ENCODE measurements around the gene GNA12. TPM values are rescaled to one million over a fixed set of nuclear protein-coding genes. Genes with fewer than 3 reads are reported as not detected.

Gene GNA12
- total RNA-seq, 1 experiment from 2014 or later, result 36.2 TPM

DNA sequence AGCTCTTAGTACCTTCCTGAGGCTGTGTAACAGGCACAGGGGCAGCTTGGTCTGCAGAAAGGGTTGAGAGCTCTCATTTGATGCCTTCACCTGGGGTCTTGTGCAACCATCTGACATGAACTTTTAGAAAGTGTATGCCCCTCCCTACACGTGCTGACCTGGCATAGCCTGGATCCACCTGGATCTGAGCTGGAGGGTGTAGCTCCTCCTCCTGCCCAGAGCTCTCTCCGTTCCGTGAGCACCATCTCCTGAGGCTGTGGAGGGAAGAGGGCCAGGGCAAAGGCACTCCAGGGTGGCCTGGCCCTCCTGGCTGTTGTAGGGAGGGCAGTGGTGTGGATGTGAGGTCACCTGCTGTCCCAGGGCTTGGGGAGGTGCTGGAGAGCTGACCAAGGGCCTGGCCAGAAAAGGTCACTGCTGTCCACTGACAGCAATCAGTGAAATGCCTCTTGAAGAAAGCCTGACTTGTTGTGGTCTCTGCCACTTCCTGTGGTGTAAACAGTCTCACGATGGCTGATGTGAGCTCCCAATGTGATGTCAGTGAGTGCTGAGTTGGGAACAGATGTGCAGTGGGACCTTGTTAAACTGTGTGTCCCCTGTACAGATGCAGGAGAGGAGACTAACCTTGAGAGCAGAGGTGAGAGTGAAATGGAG is 133.1 kb downstream of the GNA12 start:
- no peak for DNase-seq (ENCODE audit: unreplicated experiment)
- H3K4me1 Mint-ChIP-seq (ENCODE audit: insufficient read depth, unreplicated experiment), result no peaks in the 10 kb centered on the region
- ChIA-PET CTCF (interaction anchor here (0.6 to 2.2 kb wide), 10 partner anchors 8 to 563 kb away, joined by 3 to 9 read pairs (median 6); no protein-coding TSS in a partner anchor), POLR2A (interaction anchor here (1.2 kb wide), 1 partner anchor 12 kb away, joined by 3 read pairs; no protein-coding TSS in a partner anchor)
- BruUV-seq (replicated peaks), result no TSS peak
- TF ChIP-seq CTCF (IDR thresholded peaks at IDR 0.05; ENCODE audit: unreplicated experiment), result no peak
- no peaks in the 10 kb centered on the region for H3K27me3 Mint-ChIP-seq (ENCODE audit: insufficient read depth, unreplicated experiment)
- intact Hi-C loops (cut with micrococcal nuclease), result no loop called here
- no peaks in the 10 kb centered on the region for H3K9me3 Mint-ChIP-seq (ENCODE audit: unreplicated experiment)
- no peaks in the 10 kb centered on the region for H3K36me3 Mint-ChIP-seq (ENCODE audit: insufficient read depth, unreplicated experiment)
- H3K27ac Mint-ChIP-seq (ENCODE audit: low read depth, unreplicated experiment), result no peak overlapping the region
- H3K4me3 Mint-ChIP-seq (ENCODE audit: unreplicated experiment), result no peak overlapping the region

DNA sequence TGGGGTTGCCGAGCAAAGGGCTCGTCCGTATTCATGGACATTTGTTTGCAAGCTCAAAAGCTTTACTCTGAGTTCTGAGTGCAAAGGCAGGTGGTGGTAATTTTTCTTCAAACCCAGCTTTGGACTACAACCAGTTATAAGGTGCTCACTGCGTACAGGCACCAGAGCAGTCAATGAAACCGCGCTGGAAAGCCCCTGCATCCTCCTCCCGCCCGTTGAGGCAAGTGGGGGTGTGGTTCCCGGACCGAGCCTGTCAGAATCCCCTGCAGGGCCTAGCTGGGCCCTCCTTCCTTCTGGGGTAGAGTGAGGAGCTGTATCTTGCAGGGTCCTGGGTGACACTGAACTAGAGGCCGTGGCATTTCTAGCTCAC is 133.8 kb downstream of the GNA12 start:
- TF ChIP-seq CTCF (IDR thresholded peaks at IDR 0.05; ENCODE audit: unreplicated experiment), result no peak
- Mint-ChIP-seq H3K36me3 (ENCODE audit: insufficient read depth, unreplicated experiment) (no peaks in the 10 kb centered on the region), H3K4me3 (ENCODE audit: unreplicated experiment) (no peak overlapping the region), H3K27me3 (ENCODE audit: insufficient read depth, unreplicated experiment) (no peaks in the 10 kb centered on the region), H3K9me3 (ENCODE audit: unreplicated experiment) (no peaks in the 10 kb centered on the region), H3K4me1 (ENCODE audit: insufficient read depth, unreplicated experiment) (no peaks in the 10 kb centered on the region), H3K27ac (ENCODE audit: low read depth, unreplicated experiment) (no peak overlapping the region)
- ChIA-PET CTCF (interaction anchor here (0.6 to 2.2 kb wide), 17 partner anchors 9 to 564 kb away, joined by 3 to 9 read pairs (median 4); no protein-coding TSS in a partner anchor), POLR2A (interaction anchor here (0.6 to 1.7 kb wide), 3 partner anchors 11 to 48 kb away, joined by 3 to 5 read pairs (median 3); no protein-coding TSS in a partner anchor)
- no peak for DNase-seq (ENCODE audit: unreplicated experiment)
- intact Hi-C loops (cut with micrococcal nuclease), result no loop called here
- no TSS peak for BruUV-seq (replicated peaks)

DNA sequence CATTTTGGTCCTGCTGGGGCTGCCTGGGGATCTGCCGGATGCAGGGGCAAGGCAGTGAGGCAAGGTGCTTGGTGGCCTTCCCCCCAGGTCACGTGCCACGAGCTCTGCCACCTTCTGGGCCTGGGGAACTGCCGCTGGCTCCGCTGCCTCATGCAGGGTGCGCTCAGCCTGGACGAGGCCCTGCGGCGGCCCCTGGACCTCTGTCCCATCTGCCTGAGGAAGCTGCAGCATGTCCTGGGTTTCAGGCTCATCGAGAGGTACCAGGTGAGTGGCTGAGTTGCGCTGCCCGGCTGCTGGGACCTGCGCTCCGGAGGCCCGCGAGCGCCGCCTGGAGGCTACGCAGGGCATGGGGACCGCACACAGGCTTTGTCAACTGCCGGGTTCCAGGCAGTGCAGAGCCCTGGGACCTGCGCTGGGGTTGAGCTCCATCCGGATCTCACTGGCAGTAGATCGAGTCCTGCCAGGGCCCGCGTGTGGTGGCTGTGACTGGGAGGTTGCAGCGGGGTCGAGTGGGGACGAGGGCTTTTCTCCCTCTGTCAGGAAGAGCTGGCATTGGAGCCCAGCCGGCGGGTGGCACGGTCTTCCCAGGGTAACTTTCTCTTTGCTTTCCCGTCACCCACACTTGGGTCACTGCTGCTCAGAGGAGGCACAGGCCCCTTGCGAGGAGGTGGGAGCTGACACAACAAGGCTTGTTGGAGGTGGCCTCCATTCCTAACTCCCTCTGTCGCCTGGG is 134.4 kb downstream of the GNA12 start:
- H3K9me3 Mint-ChIP-seq (ENCODE audit: unreplicated experiment), result no peaks in the 10 kb centered on the region
- no peak overlapping the region for H3K4me3 Mint-ChIP-seq (ENCODE audit: unreplicated experiment)
- BruUV-seq (replicated peaks), result no TSS peak
- no peaks in the 10 kb centered on the region for H3K36me3 Mint-ChIP-seq (ENCODE audit: insufficient read depth, unreplicated experiment)
- TF ChIP-seq CTCF (IDR thresholded peaks at IDR 0.05; ENCODE audit: unreplicated experiment), result peak; percentile 79
- peak; percentile 60 for DNase-seq (ENCODE audit: unreplicated experiment)
- H3K27me3 Mint-ChIP-seq (ENCODE audit: insufficient read depth, unreplicated experiment), result no peaks in the 10 kb centered on the region
- POLR2A ChIA-PET, result interaction anchor here (0.6 to 1.7 kb wide), 3 partner anchors 11 to 49 kb away, joined by 3 to 5 read pairs (median 3); no protein-coding TSS in a partner anchor
- intact Hi-C loops (cut with micrococcal nuclease), result loop anchor here (1.0 kb wide), 1 partner anchor 258 kb away; no protein-coding TSS in a partner anchor
- no peaks in the 10 kb centered on the region for H3K4me1 Mint-ChIP-seq (ENCODE audit: insufficient read depth, unreplicated experiment)
- no peak overlapping the region for H3K27ac Mint-ChIP-seq (ENCODE audit: low read depth, unreplicated experiment)
- CTCF ChIA-PET, result interaction anchor here (0.7 to 2.2 kb wide), 17 partner anchors 9 to 262 kb away, joined by 3 to 9 read pairs (median 4); no protein-coding TSS in a partner anchor

Data from MCF 10A (cell line).